ENCODE measurements around the gene SETDB1. TPM values are rescaled to one million over a fixed set of nuclear protein-coding genes. Genes with fewer than 3 reads are reported as not detected.

Gene SETDB1
- total RNA-seq, 1 donor from 2014 or later = 30.0 TPM

- Histone ChIP-seq H3K9ac (ENCODE audit: low read length) (no peak overlapping the region), H3K4me2 (ENCODE audit: low read length) (no peak overlapping the region), H4K20me1 (ENCODE audit: insufficient read depth, low read length) (no peaks in the 10 kb centered on the region), H3K27ac (ENCODE audit: low read depth, low read length) (no peak overlapping the region), H3K27me3 (ENCODE audit: insufficient read depth, low read length) (no peaks in the 10 kb centered on the region), H3K79me2 (ENCODE audit: insufficient read depth, low read length) (peaks cover 3% of the 10 kb centered on the region), H3K4me1 (ENCODE audit: insufficient read depth, low read length) (peaks cover 45% of the 10 kb centered on the region), H3K9me3 (ENCODE audit: insufficient read depth, low read depth, low read length) (no peaks in the 10 kb centered on the region), H3K4me3 (ENCODE audit: insufficient read depth, low read depth, low read length) (no peak overlapping the region), H3K36me3 (ENCODE audit: insufficient read depth, low read length) (no peaks in the 10 kb centered on the region), H2AFZ (ENCODE audit: low read depth, low read length) (no peak overlapping the region)
- TF ChIP-seq EZH2 (IDR thresholded peaks at IDR 0.05; ENCODE audit: insufficient read depth, low read length) (no peak), CTCF (IDR thresholded peaks at IDR 0.05; ENCODE audit: insufficient read depth, low read depth, low read length) (no peak)
- Mint-ChIP-seq H3K4me1 (ENCODE audit: low read depth, unreplicated experiment) (peaks cover 46% of the 10 kb centered on the region), H3K9me3 (ENCODE audit: unreplicated experiment) (peaks cover 2% of the 10 kb centered on the region), H3K36me3 (ENCODE audit: low read depth, unreplicated experiment) (peaks cover 12% of the 10 kb centered on the region), H3K4me3 (ENCODE audit: unreplicated experiment) (no peak overlapping the region), H3K27me3 (ENCODE audit: low read depth, unreplicated experiment) (no peaks in the 10 kb centered on the region), H3K27ac (ENCODE audit: unreplicated experiment) (no peak overlapping the region)
- DNase-seq (ENCODE audit: low read depth) (no peak), FAIRE-seq (no peak)
Measured at GRCh38 chr1:151001602-151002001, 75.4 kb downstream of the SETDB1 start.

- DNase-seq (ENCODE audit: low read depth) (no peak), FAIRE-seq (no peak)
- H3K79me2 ChIP-seq (ENCODE audit: insufficient read depth, low read length) = peaks cover 3% of the 10 kb centered on the region
- H2AFZ ChIP-seq (ENCODE audit: low read depth, low read length) = no peak overlapping the region
- H4K20me1 ChIP-seq (ENCODE audit: insufficient read depth, low read length) = no peaks in the 10 kb centered on the region
- H3K9me3 ChIP-seq (ENCODE audit: insufficient read depth, low read depth, low read length) = no peaks in the 10 kb centered on the region
- H3K36me3 Mint-ChIP-seq (ENCODE audit: low read depth, unreplicated experiment) = peaks cover 9% of the 10 kb centered on the region
- peaks cover 45% of the 10 kb centered on the region for H3K4me1 Mint-ChIP-seq (ENCODE audit: low read depth, unreplicated experiment)
- TF ChIP-seq EZH2 (IDR thresholded peaks at IDR 0.05; ENCODE audit: insufficient read depth, low read length) = no peak
- no peak for TF ChIP-seq CTCF (IDR thresholded peaks at IDR 0.05; ENCODE audit: insufficient read depth, low read depth, low read length)
- H3K4me2 ChIP-seq (ENCODE audit: low read length) = no peak overlapping the region
- no peak overlapping the region for H3K27ac ChIP-seq (ENCODE audit: low read depth, low read length)
- H3K9ac ChIP-seq (ENCODE audit: low read length) = no peak overlapping the region
- H3K27me3 Mint-ChIP-seq (ENCODE audit: low read depth, unreplicated experiment) = no peaks in the 10 kb centered on the region
- H3K4me3 ChIP-seq (ENCODE audit: insufficient read depth, low read depth, low read length) = no peak overlapping the region
- H3K9me3 Mint-ChIP-seq (ENCODE audit: unreplicated experiment) = peaks cover 2% of the 10 kb centered on the region
- H3K4me3 Mint-ChIP-seq (ENCODE audit: unreplicated experiment) = no peak overlapping the region
- H3K27me3 ChIP-seq (ENCODE audit: insufficient read depth, low read length) = no peaks in the 10 kb centered on the region
- no peak overlapping the region for H3K27ac Mint-ChIP-seq (ENCODE audit: unreplicated experiment)
- H3K36me3 ChIP-seq (ENCODE audit: insufficient read depth, low read length) = no peaks in the 10 kb centered on the region
- peaks cover 48% of the 10 kb centered on the region for H3K4me1 ChIP-seq (ENCODE audit: insufficient read depth, low read length)
Measured at GRCh38 chr1:151002051-151002450, 75.9 kb downstream of the SETDB1 start.

- H3K4me1 ChIP-seq (ENCODE audit: insufficient read depth, low read length) = peaks cover 51% of the 10 kb centered on the region
- Mint-ChIP-seq H3K4me1 (ENCODE audit: low read depth, unreplicated experiment) (peaks cover 45% of the 10 kb centered on the region), H3K27me3 (ENCODE audit: low read depth, unreplicated experiment) (no peaks in the 10 kb centered on the region), H3K9me3 (ENCODE audit: unreplicated experiment) (no peaks in the 10 kb centered on the region), H3K4me3 (ENCODE audit: unreplicated experiment) (no peak overlapping the region), H3K27ac (ENCODE audit: unreplicated experiment) (peak overlapping the region; percentile 69), H3K36me3 (ENCODE audit: low read depth, unreplicated experiment) (peaks cover 5% of the 10 kb centered on the region)
- TF ChIP-seq CTCF (IDR thresholded peaks at IDR 0.05; ENCODE audit: insufficient read depth, low read depth, low read length) = no peak
- no peak for TF ChIP-seq EZH2 (IDR thresholded peaks at IDR 0.05; ENCODE audit: insufficient read depth, low read length)
- FAIRE-seq (no peak), DNase-seq (ENCODE audit: low read depth) (no peak)
- no peak overlapping the region for H3K9ac ChIP-seq (ENCODE audit: low read length)
- no peak overlapping the region for H3K27ac ChIP-seq (ENCODE audit: low read depth, low read length)
- no peaks in the 10 kb centered on the region for H3K9me3 ChIP-seq (ENCODE audit: insufficient read depth, low read depth, low read length)
- H3K4me2 ChIP-seq (ENCODE audit: low read length) = no peak overlapping the region
- no peaks in the 10 kb centered on the region for H3K36me3 ChIP-seq (ENCODE audit: insufficient read depth, low read length)
- H3K79me2 ChIP-seq (ENCODE audit: insufficient read depth, low read length) = peaks cover 3% of the 10 kb centered on the region
- no peak overlapping the region for H3K4me3 ChIP-seq (ENCODE audit: insufficient read depth, low read depth, low read length)
- no peaks in the 10 kb centered on the region for H4K20me1 ChIP-seq (ENCODE audit: insufficient read depth, low read length)
- no peak overlapping the region for H2AFZ ChIP-seq (ENCODE audit: low read depth, low read length)
- H3K27me3 ChIP-seq (ENCODE audit: insufficient read depth, low read length) = no peaks in the 10 kb centered on the region
Measured at GRCh38 chr1:151002611-151003010, 76.4 kb downstream of the SETDB1 start.

Data from astrocyte (in vitro differentiated cells and primary cell).